ENCODE data around the gene COA8. TPM values are rescaled to one million over a fixed set of nuclear protein-coding genes. Genes with fewer than 3 reads are reported as not detected.
A peak's percentile ranks its signal among the peaks of the same experiment; 100 is the strongest.

COA8 gene
- total RNA-seq, 1 donor from 2014 or later: 33.0 TPM

DNA sequence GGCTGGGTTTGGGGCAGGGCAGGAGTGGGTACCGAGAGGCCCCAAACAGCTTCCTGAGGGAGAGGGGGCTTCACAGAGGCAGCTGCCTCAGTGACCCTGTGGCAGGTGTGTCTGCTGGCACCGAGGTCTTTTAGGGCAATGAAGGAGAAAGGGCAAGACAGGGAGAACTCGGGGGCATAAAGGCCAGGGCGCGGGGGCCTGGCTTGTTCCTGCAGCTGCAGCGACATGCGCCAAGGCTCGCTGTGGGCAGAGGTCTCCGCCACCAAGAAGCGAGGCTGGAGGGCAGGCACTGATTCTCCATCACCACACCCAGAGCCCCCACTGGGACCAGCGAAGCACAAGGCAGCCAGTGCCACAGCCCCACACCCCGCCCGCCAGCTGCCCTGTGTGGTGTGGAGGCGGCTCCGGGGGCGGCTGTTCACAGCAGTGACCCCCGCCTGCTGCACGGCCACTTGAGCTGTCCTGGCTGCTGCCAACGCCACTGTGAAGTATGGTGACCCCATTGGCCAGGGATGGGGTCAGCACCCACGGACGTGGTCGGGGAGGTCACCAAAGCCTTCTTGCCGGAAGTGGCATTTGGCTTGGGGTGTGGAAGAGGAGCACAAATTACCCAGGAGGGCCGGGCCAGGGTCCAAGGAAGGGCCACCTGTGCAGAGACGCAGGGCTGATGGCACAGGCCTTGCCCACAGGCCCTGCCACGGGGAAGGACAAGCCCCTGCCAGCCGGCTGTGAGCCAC lies 16.7 kb upstream of the COA8 start:
- peaks cover 54% of the 10 kb centered on the region for H3K4me1 ChIP-seq
- ATAC-seq (no peak), DNase-seq (peak; percentile 43)
- TF ChIP-seq CTCF (IDR thresholded peaks at IDR 0.05): no peak
- no peaks in the 10 kb centered on the region for H3K36me3 ChIP-seq
- intact Hi-C loops (cut with DNase I): no loop called here
- no peaks in the 10 kb centered on the region for H3K27me3 ChIP-seq (ENCODE audit: low read depth)
- no peaks in the 10 kb centered on the region for H3K9me3 ChIP-seq
- H3K4me3 ChIP-seq: no peak overlapping the region
- H3K27ac ChIP-seq: no peak overlapping the region

GRCh38 chr14:103546652-103547454 lies 15.9 kb upstream of the COA8 start:
- ATAC-seq (peak; percentile 56 to 64), DNase-seq (peak; percentile 84)
- H3K4me1 ChIP-seq: peaks cover 54% of the 10 kb centered on the region
- TF ChIP-seq CTCF (IDR thresholded peaks at IDR 0.05): peak; percentile 94
- no peak overlapping the region for H3K4me3 ChIP-seq
- H3K36me3 ChIP-seq: no peaks in the 10 kb centered on the region
- no peaks in the 10 kb centered on the region for H3K9me3 ChIP-seq
- H3K27ac ChIP-seq: no peak overlapping the region
- H3K27me3 ChIP-seq (ENCODE audit: low read depth): no peaks in the 10 kb centered on the region
- intact Hi-C loops (cut with DNase I): no loop called here

- H3K4me1 ChIP-seq: peaks cover 54% of the 10 kb centered on the region
- H3K4me3 ChIP-seq: no peak overlapping the region
- H3K36me3 ChIP-seq: no peaks in the 10 kb centered on the region
- H3K27me3 ChIP-seq (ENCODE audit: low read depth): no peaks in the 10 kb centered on the region
- TF ChIP-seq CTCF (IDR thresholded peaks at IDR 0.05): no peak
- peak; percentile 34 for DNase-seq
- H3K9me3 ChIP-seq: no peaks in the 10 kb centered on the region
- intact Hi-C loops (cut with DNase I): no loop called here
- ATAC-seq: no peak
- no peak overlapping the region for H3K27ac ChIP-seq
Measured at GRCh38 chr14:103547455-103547940, 15.3 kb upstream of the COA8 start.

GRCh38 chr14:103547941-103548462 lies 14.8 kb upstream of the COA8 start:
- TF ChIP-seq CTCF (IDR thresholded peaks at IDR 0.05): no peak
- Histone ChIP-seq H3K4me3 (no peak overlapping the region), H3K36me3 (no peaks in the 10 kb centered on the region), H3K27ac (no peak overlapping the region), H3K9me3 (no peaks in the 10 kb centered on the region), H3K27me3 (ENCODE audit: low read depth) (no peaks in the 10 kb centered on the region), H3K4me1 (peaks cover 52% of the 10 kb centered on the region)
- peak; percentile 39 for DNase-seq
- intact Hi-C loops (cut with DNase I): no loop called here
- no peak for ATAC-seq

GRCh38 chr14:103548463-103549351 lies 14.1 kb upstream of the COA8 start:
- DNase-seq: peak; percentile 41
- Histone ChIP-seq H3K9me3 (no peaks in the 10 kb centered on the region), H3K4me1 (peaks cover 45% of the 10 kb centered on the region), H3K4me3 (no peak overlapping the region), H3K27ac (no peak overlapping the region), H3K36me3 (no peaks in the 10 kb centered on the region), H3K27me3 (ENCODE audit: low read depth) (no peaks in the 10 kb centered on the region)
- intact Hi-C loops (cut with DNase I): no loop called here
- TF ChIP-seq CTCF (IDR thresholded peaks at IDR 0.05): no peak
- no peak for ATAC-seq

Data from lower lobe of right lung (tissue), 2 donors.